GM18861 (cell line): ENCODE measurements around the gene PCDHGA10.
"Not testable (repeated sequence)": the region's sequence is repeated elsewhere in the genome, so short reads cannot be mapped to it uniquely, and the experiment has no call there.

Experiments used
- ATAC-seq: cut with Tn5 transposase; IDR thresholded peaks from one replicate; pipeline ENCODE4 v1.9.1; 2021; ENCODE audit not compliant: unreplicated experiment

PCDHGA10 gene

GRCh38 chr5:141392429-141393198 lies 20.2 kb upstream of the PCDHGA10 start, which contains the start of gene PCDHGA8:
TSS of gene PCDHGA8 (plus strand) at chr5:141392633. CDS start at chr5:141392814, 181 bp downstream.
- ATAC-seq, result no peak

GRCh38 chr5:141393267-141393666 lies 19.5 kb upstream of the PCDHGA10 start:
- ATAC-seq, result no peak

- ATAC-seq, result not testable (repeated sequence)
These were observed 18.2 kb upstream of the PCDHGA10 start for GRCh38 chr5:141394401-141395187.

- ATAC-seq, result not testable (repeated sequence)
These were observed 14.8 kb upstream of the PCDHGA10 start, which contains the start of gene PCDHGB5 for GRCh38 chr5:141397756-141398551. TSS of gene PCDHGB5 (plus strand) at chr5:141397947. CDS start at chr5:141398128, 181 bp downstream.

GRCh38 chr5:141398608-141399007 lies 14.2 kb upstream of the PCDHGA10 start:
- no peak for ATAC-seq

GRCh38 chr5:141399555-141400258 lies 13.1 kb upstream of the PCDHGA10 start:
- no peak for ATAC-seq

GRCh38 chr5:141402553-141403243 lies 10.1 kb upstream of the PCDHGA10 start, which contains the start of gene PCDHGA9:
TSS of gene PCDHGA9 (plus strand) at chr5:141402778. CDS start at chr5:141402953, 175 bp downstream.
- ATAC-seq, result no peak

GRCh38 chr5:141403387-141403786 lies 9.4 kb upstream of the PCDHGA10 start:
- ATAC-seq, result no peak

- peak; percentile 40 for ATAC-seq
These were observed 4.8 kb upstream of the PCDHGA10 start, which contains the start of gene PCDHGB6 for GRCh38 chr5:141407790-141408505. TSS of gene PCDHGB6 (plus strand) at chr5:141408021. CDS start at chr5:141408203, 182 bp downstream.

GRCh38 chr5:141409598-141410306 lies 3.0 kb upstream of the PCDHGA10 start:
- no peak for ATAC-seq

- ATAC-seq, result no peak
These were observed 1.2 kb upstream of the PCDHGA10 start for GRCh38 chr5:141411575-141411974.

GRCh38 chr5:141413540-141414069 lies 818 bp downstream of the PCDHGA10 start:
- ATAC-seq, result no peak

GRCh38 chr5:141414548-141415274 lies 1.9 kb downstream of the PCDHGA10 start:
- not testable (repeated sequence) for ATAC-seq

GRCh38 chr5:141415275-141415618 lies 2.5 kb downstream of the PCDHGA10 start:
- not testable (repeated sequence) for ATAC-seq

GRCh38 chr5:141417494-141418172 lies 4.8 kb downstream of the PCDHGA10 start, which contains the start of gene PCDHGB7:
TSS of gene PCDHGB7 (plus strand) at chr5:141417677. CDS start at chr5:141417860, 183 bp downstream.
- peak; percentile 67 for ATAC-seq

GRCh38 chr5:141419074-141419880 lies 6.5 kb downstream of the PCDHGA10 start:
- no peak for ATAC-seq
